SW 1271 (cell line): ENCODE data around the gene CD248.
"Not testable (repeated sequence)": the region's sequence is repeated elsewhere in the genome, so short reads cannot be mapped to it uniquely, and the experiment has no call there.

Source experiments
- DNase-seq, 2 experiments: peaks; one replicate each; lab custom pipeline; 2025; lab: John Stamatoyannopoulos, UW

Gene CD248

GRCh38 chr11:66313321-66314185 is 3.3 kb downstream of the CD248 start:
- DNase-seq = no peak

GRCh38 chr11:66312549-66313320 is 4.1 kb downstream of the CD248 start:
- DNase-seq = peak; percentile 85 to 93

GRCh38 chr11:66311965-66312548 is 4.8 kb downstream of the CD248 start:
- peak; percentile 87 to 92 for DNase-seq

- DNase-seq = no peak
Measured at GRCh38 chr11:66311470-66311964, 5.3 kb downstream of the CD248 start.

GRCh38 chr11:66310803-66311440 is 5.9 kb downstream of the CD248 start:
- DNase-seq = not testable (repeated sequence)

GRCh38 chr11:66310324-66310723 is 6.5 kb downstream of the CD248 start:
- DNase-seq = no peak

GRCh38 chr11:66309475-66309874 is 7.4 kb downstream of the CD248 start:
- DNase-seq = no peak

GRCh38 chr11:66302656-66303055 is 14.2 kb downstream of the CD248 start:
- no peak for DNase-seq

- no peak for DNase-seq
Measured at GRCh38 chr11:66299186-66299585, 17.7 kb downstream of the CD248 start.

- DNase-seq = no peak
Measured at GRCh38 chr11:66297610-66298009, 19.2 kb downstream of the CD248 start.

- DNase-seq = no peak
Measured at GRCh38 chr11:66294626-66295620, 21.9 kb downstream of the CD248 start.

- DNase-seq = no peak
Measured at GRCh38 chr11:66293777-66294625, 22.8 kb downstream of the CD248 start.

- no peak for DNase-seq
Measured at GRCh38 chr11:66293352-66293751, 23.5 kb downstream of the CD248 start.

- no peak for DNase-seq
Measured at GRCh38 chr11:66292543-66293332, 24.1 kb downstream of the CD248 start.

- DNase-seq = no peak
Measured at GRCh38 chr11:66291706-66292542, 24.9 kb downstream of the CD248 start, which contains the start of gene TMEM151A. TSS of gene TMEM151A (plus strand) at chr11:66291894. CDS start at chr11:66292014, 120 bp downstream.

GRCh38 chr11:66291303-66291705 is 25.5 kb downstream of the CD248 start:
- no peak for DNase-seq

GRCh38 chr11:66290330-66290621 is 26.6 kb downstream of the CD248 start:
- no peak for DNase-seq
